ENCODE data around the gene UCMA.

UCMA gene

DNA sequence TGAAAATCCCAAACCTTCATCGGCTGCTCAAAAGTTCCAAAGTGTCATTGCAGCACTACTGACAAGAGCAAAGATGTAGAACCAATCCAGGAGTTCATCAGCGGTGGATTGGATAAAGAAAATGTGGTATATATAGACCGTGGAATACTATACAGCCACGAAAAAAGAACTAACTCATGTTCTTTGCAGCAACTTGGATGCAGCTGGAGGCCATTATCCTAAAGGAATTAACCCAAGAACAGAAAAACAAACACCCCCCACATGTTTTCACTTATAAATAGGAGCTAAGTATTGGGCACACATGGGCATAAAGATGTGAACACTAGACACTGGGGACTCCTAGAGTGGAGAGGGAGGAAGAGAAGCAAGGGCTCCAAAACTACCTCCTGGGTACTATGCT lies 34.1 kb upstream of the UCMA start:
- TF ChIP-seq ZFX (IDR thresholded peaks at IDR 0.05; ENCODE audit: borderline replicate concordance) = no peak
- TF ChIP-seq, protein P1, sequence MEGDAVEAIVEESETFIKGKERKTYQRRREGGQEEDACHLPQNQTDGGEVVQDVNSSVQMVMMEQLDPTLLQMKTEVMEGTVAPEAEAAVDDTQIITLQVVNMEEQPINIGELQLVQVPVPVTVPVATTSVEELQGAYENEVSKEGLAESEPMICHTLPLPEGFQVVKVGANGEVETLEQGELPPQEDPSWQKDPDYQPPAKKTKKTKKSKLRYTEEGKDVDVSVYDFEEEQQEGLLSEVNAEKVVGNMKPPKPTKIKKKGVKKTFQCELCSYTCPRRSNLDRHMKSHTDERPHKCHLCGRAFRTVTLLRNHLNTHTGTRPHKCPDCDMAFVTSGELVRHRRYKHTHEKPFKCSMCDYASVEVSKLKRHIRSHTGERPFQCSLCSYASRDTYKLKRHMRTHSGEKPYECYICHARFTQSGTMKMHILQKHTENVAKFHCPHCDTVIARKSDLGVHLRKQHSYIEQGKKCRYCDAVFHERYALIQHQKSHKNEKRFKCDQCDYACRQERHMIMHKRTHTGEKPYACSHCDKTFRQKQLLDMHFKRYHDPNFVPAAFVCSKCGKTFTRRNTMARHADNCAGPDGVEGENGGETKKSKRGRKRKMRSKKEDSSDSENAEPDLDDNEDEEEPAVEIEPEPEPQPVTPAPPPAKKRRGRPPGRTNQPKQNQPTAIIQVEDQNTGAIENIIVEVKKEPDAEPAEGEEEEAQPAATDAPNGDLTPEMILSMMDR (IDR thresholded peaks at IDR 0.05) = no peak
- no peak overlapping the region for H3K27ac ChIP-seq

DNA sequence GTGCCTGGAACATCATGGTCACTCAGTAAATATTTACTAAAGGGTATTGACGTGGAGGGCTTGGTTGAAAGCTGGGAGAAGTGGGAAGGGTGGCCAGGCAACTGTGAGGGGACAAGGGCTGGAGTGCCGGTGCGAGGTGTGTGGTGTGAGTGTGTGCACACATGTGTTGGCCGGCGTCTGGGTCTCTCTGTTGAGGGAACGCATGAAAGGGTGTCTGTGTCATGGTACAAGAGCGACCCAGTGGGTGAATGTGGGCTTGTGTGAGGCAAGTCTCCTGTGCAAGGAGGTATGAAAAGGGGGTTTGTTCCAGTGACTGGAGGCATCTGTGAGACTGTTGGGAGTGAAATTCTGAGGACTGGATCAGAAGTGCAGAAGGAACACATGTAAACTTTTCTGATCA lies 29.4 kb upstream of the UCMA start:
- TF ChIP-seq ZFX (IDR thresholded peaks at IDR 0.05; ENCODE audit: borderline replicate concordance) = no peak
- TF ChIP-seq, protein P1 (IDR thresholded peaks at IDR 0.05) = no peak
- no peak overlapping the region for H3K27ac ChIP-seq

DNA sequence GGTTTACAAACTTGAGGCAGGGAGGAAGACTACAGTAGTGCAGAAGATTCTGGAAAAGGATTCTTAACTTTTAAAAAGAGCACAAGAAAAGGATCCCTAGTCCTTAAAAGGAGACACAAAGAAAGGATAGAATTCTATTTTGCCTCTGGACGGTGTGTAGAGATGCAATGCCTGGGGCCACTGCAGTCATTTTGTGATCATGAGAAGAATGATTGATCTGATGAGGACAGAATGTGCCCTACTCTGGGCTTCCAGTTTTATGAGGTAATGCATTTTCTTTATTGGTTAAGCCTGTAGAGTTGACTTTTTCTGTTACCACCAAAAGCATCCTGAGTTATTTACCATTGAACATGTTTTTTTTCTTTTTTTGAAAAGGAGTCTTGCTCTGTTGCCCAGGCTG lies 28.3 kb upstream of the UCMA start:
- H3K27ac ChIP-seq = no peak overlapping the region
- TF ChIP-seq, protein P1 (IDR thresholded peaks at IDR 0.05) = no peak
- no peak for TF ChIP-seq ZFX (IDR thresholded peaks at IDR 0.05; ENCODE audit: borderline replicate concordance)

DNA sequence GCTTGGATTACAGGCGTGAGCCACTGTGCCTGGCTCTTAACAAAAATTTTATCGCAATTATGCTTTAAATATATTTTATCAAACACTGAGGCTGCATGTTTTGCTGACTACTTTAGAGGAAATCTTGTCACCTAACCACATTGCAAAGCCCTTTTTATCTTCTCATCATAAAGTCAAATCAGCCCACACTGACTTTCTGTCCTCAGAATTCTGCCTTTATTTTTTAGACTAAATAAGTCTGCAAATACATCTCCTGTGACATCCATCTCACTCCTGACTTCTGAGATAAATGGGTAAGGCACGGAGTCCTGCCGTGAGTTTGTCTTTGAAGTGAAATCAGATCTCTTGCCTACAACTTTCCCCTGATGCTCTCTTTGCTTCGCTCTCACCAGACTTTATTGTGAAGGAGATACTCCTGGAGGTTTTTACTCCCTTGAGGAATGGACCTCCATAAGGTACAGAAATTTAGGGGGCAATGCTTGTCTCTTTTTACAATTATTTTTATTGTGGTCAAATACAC lies 23.5 kb upstream of the UCMA start:
- no peak for TF ChIP-seq ZFX (IDR thresholded peaks at IDR 0.05; ENCODE audit: borderline replicate concordance)
- TF ChIP-seq, protein P1 (IDR thresholded peaks at IDR 0.05) = no peak
- H3K27ac ChIP-seq = no peak overlapping the region

DNA sequence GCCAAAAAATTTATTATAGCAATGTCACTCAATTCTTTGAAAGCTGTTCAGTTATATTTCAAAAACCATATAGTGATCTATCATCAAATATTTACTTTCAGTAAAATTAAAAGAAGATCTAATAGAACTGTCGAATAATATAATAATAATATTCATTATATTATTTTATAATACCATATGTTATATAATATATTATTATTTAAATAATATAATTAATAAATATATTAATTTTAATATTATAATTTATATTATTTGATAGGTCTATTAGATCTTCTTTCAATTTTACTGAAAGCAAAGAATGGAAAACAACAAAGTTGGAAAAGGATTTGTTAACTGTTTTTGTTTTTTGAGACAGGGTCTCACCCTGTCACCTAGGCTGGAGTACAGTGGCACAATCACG lies 22.5 kb upstream of the UCMA start:
- H3K27ac ChIP-seq = no peak overlapping the region
- TF ChIP-seq, protein P1 (IDR thresholded peaks at IDR 0.05) = no peak
- no peak for TF ChIP-seq ZFX (IDR thresholded peaks at IDR 0.05; ENCODE audit: borderline replicate concordance)

DNA sequence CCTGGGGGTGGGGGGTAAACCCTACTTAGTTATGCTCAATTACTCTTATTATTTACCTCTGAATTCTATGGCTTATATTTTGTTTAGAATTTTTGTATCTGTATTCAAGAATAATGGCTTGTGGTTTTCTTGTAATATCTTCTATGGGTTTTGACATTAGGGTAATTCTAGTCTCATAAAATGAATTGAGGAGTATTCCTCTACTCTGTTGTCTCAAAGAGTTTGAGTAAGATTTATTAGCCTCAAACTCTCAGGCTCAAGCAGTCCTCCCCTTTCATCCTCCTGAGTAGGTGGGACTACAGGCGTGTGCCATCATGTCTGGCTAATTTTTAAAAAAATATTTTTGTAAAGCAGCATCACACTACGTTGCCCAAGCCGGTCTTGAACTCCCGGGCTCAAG lies 19.6 kb upstream of the UCMA start:
- no peak overlapping the region for H3K27ac ChIP-seq
- TF ChIP-seq, protein P1 (IDR thresholded peaks at IDR 0.05) = no peak
- no peak for TF ChIP-seq ZFX (IDR thresholded peaks at IDR 0.05; ENCODE audit: borderline replicate concordance)

DNA sequence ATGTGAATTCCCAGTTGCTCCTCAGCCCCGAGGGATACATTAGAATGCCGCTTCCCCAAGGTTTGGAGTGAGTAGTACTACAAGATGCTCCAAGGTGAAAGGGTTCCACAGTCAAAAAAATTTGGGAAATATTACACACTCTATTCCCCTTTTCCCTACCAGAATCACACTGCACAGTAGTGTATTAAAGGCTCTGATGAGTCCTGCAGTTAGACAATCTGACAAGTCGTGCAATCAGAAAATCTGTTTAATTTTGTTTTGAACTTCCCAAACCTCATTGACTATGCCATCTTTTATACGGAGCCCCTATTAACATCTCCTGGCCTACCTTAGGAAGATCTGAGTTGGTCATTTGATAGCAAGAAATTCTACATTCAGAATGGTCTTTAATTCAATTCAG lies 13.6 kb upstream of the UCMA start:
- no peak for TF ChIP-seq ZFX (IDR thresholded peaks at IDR 0.05; ENCODE audit: borderline replicate concordance)
- TF ChIP-seq, protein P1 (IDR thresholded peaks at IDR 0.05) = no peak
- H3K27ac ChIP-seq = no peak overlapping the region

Data from 22Rv1 (cell line).